Mesothelial cell of epicardium (in vitro differentiated cells): ENCODE data around the gene PHRF1. TPM values are rescaled to one million over a fixed set of nuclear protein-coding genes. Genes with fewer than 3 reads are reported as not detected.

Experiments used
- DNase-seq, 2 experiments: peaks; one replicate each; pipeline ENCODE4 v3.0.0; 2021; ENCODE audit warnings: low spot score in 2 of 2; ENCODE audit not compliant: unreplicated experiment in 2 of 2
- H3K27ac Mint-ChIP-seq: 2 replicates; pipeline ENCODE4 v1.8.0; 2021; ENCODE audit warnings: mixed read lengths
- H3K27me3 Mint-ChIP-seq: 2 replicates; pipeline ENCODE4 v1.8.0; 2021; ENCODE audit warnings: low read depth, mixed read lengths
- H3K36me3 Mint-ChIP-seq: 2 replicates; pipeline ENCODE4 v1.8.0; 2021; ENCODE audit warnings: mixed read lengths
- H3K4me1 Mint-ChIP-seq: 2 replicates; pipeline ENCODE4 v1.8.0; 2021; ENCODE audit warnings: mixed read lengths
- H3K4me3 Mint-ChIP-seq: 2 replicates; pipeline ENCODE4 v1.8.0; 2021; ENCODE audit warnings: mild to moderate bottlenecking, moderate library complexity, mixed read lengths
- H3K9me3 Mint-ChIP-seq: 2 replicates; pipeline ENCODE4 v1.8.0; 2021; ENCODE audit warnings: mixed read lengths
- CTCF ChIP-seq: fragments of 200-600 bp; sonication (generic); IDR thresholded peaks from one replicate; pipeline ENCODE4 v1.5.0; 2021; ENCODE audit warnings: antibody characterized with exemption; ENCODE audit not compliant: unreplicated experiment
- total RNA-seq: library from RNA; stranded (reverse); gene quantifications from 3 replicates; pipeline ENCODE4 v1.2.1, GENCODE V29; 2021

The PHRF1 gene
- total RNA-seq, 1 donor from 2014 or later: 51.1 TPM

- Mint-ChIP-seq H3K4me1 (no peaks in the 10 kb centered on the region), H3K27me3 (no peaks in the 10 kb centered on the region), H3K4me3 (no peak overlapping the region), H3K9me3 (no peaks in the 10 kb centered on the region), H3K36me3 (peaks cover 4% of the 10 kb centered on the region), H3K27ac (no peak overlapping the region)
- no peak for TF ChIP-seq CTCF
- no peak for DNase-seq
Observed at GRCh38 chr11:656426-656825, 80.2 kb downstream of the PHRF1 start.

- TF ChIP-seq CTCF: no peak
Observed at GRCh38 chr11:656866-657265, 80.6 kb downstream of the PHRF1 start.

GRCh38 chr11:657691-658126 lies 81.4 kb downstream of the PHRF1 start:
- Mint-ChIP-seq H3K27ac (no peak overlapping the region), H3K4me1 (no peaks in the 10 kb centered on the region), H3K9me3 (no peaks in the 10 kb centered on the region), H3K4me3 (no peak overlapping the region), H3K36me3 (peaks cover 3% of the 10 kb centered on the region), H3K27me3 (no peaks in the 10 kb centered on the region)
- no peak for DNase-seq
- TF ChIP-seq CTCF: no peak

More at GRCh38 chr11:656866-657265, 80.6 kb downstream of the PHRF1 start:
- H3K4me1 Mint-ChIP-seq: no peaks in the 10 kb centered on the region
- peaks cover 3% of the 10 kb centered on the region for H3K36me3 Mint-ChIP-seq
- no peak overlapping the region for H3K27ac Mint-ChIP-seq
- H3K4me3 Mint-ChIP-seq: no peak overlapping the region
- H3K27me3 Mint-ChIP-seq: no peaks in the 10 kb centered on the region
- no peaks in the 10 kb centered on the region for H3K9me3 Mint-ChIP-seq
- DNase-seq: no peak

GRCh38 chr11:659532-660085 lies 83.3 kb downstream of the PHRF1 start:
- DNase-seq: no peak
- peaks cover 8% of the 10 kb centered on the region for H3K36me3 Mint-ChIP-seq
- H3K4me3 Mint-ChIP-seq: no peak overlapping the region
- no peak for TF ChIP-seq CTCF
- no peaks in the 10 kb centered on the region for H3K27me3 Mint-ChIP-seq
- no peaks in the 10 kb centered on the region for H3K4me1 Mint-ChIP-seq
- H3K9me3 Mint-ChIP-seq: no peaks in the 10 kb centered on the region
- H3K27ac Mint-ChIP-seq: no peak overlapping the region

GRCh38 chr11:660281-660680 lies 84.0 kb downstream of the PHRF1 start:
- no peak for TF ChIP-seq CTCF
- DNase-seq: no peak
- Mint-ChIP-seq H3K4me3 (no peak overlapping the region), H3K27me3 (no peaks in the 10 kb centered on the region), H3K36me3 (peaks cover 8% of the 10 kb centered on the region), H3K27ac (no peak overlapping the region), H3K9me3 (no peaks in the 10 kb centered on the region), H3K4me1 (no peaks in the 10 kb centered on the region)
